ENCODE measurements around the gene TXLNG.
A peak's percentile ranks its signal among the peaks of the same experiment; 100 is the strongest.

TXLNG gene

DNA sequence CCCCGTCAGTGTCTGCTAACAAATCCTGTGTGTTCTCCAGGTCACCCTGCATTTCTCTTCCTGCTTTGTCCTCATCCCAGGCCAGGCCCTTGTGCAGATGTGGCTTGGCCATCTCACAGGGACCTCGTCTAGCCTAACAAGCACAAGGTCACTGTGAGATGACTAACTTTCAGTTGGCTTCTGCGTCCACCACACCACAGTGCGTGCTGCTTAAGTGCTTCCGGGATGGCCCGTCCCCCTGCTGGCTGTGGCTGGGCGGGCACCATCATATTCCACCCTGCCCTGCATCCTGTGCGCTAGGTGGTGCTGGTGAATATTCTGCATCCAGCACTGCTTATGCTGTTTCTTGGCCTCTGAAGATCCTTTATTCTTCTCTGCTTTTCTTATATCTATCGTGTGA, 50.1 kb downstream of the TXLNG start:
- Mint-ChIP-seq H3K4me1 (ENCODE audit: low read depth in 2 of 2) (peaks cover 0 to 5% of the 10 kb centered on the region in 2 donors), H3K4me3 (no peak overlapping the region), H3K27me3 (no peaks in the 10 kb centered on the region), H3K9me3 (no peaks in the 10 kb centered on the region), H3K27ac (peak overlapping the region in 1 of 2 donors; percentile 44), H3K36me3 (ENCODE audit: insufficient read depth) (peaks cover 36% of the 10 kb centered on the region)
- DNase-seq (no peak), ATAC-seq (replicated peaks) (peak; percentile 69)

DNA sequence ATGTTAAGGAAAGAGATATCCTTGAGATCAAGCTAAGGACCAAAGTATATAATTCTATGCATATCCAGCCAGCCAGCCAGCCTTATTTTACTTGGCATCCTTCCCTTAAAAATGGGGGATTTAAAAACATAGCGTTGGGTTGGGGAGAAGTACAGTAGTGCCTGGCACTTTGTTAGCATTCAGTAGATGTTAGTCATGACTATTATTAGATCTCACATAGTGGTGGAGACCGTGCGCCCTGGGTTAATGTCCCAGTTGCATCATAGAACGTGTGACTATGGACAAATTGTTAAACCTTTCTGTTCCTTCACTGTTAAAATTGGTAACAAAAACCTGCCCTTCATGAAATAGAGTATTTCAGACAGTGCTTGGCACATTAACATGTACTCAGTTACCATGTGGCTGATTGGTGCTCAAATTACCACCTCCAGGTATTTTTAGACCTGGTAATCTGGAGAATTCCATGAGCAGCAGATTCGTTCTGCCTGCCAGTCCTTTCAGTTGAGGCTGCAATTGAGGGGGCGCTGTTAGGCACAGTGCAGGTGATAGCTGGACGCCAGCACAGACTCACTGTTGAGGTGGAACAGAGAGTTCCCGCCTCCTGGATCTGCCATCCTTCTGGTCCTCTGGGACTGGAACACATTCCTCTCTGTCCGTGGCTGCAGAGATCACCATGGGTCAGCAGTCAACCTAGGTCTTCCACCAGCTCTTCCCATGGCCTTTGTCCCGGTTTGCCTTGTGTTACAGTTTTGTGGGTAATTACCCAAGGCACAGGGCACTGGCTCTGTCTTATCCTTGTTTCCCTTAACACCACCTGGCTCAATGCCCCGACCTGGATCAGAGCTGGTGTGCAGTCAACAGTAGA, 52.2 kb downstream of the TXLNG start:
- no peaks in the 10 kb centered on the region for H3K27me3 Mint-ChIP-seq
- ATAC-seq (replicated peaks) (no peak), DNase-seq (no peak)
- peaks cover 45% of the 10 kb centered on the region for H3K36me3 Mint-ChIP-seq (ENCODE audit: insufficient read depth)
- peak overlapping the region in 1 of 2 donors; percentile 58 for H3K27ac Mint-ChIP-seq
- H3K4me1 Mint-ChIP-seq (ENCODE audit: low read depth in 2 of 2), result peaks cover 0 to 5% of the 10 kb centered on the region in 2 donors
- no peaks in the 10 kb centered on the region for H3K9me3 Mint-ChIP-seq
- no peak overlapping the region for H3K4me3 Mint-ChIP-seq

DNA sequence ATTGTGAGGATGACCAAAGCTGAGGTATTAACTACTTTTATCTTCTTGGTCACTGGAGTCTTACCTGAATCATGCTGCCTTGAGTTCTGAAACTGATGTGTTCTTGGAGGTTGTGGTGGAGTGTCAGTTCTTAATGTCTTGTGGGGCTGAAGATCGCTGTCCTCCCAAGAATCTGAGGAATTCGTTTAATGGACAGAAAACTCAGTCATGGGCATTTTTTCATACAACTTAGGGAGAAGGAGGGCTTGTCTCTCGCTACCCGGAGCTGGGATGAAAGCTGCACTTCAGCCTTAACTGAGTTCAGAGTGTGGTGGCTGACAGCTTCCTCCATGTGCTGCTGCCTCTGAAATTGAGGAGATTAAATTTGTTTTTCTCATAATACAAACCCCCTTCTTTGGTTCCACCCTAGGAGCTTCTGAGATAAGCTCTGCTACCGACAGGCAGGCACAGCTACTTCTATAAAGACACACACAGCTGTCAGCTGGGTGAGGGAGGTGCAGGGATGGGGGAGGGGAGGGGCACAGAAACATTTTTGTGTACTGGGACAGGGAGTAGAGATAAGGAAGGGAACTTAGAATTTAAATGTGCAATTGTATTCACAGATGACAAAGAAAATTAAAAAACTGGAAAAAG, 53.1 kb downstream of the TXLNG start:
- no peak overlapping the region for H3K4me3 Mint-ChIP-seq
- no peaks in the 10 kb centered on the region for H3K9me3 Mint-ChIP-seq
- DNase-seq (no peak), ATAC-seq (replicated peaks) (no peak)
- no peaks in the 10 kb centered on the region for H3K27me3 Mint-ChIP-seq
- peaks cover 42% of the 10 kb centered on the region for H3K36me3 Mint-ChIP-seq (ENCODE audit: insufficient read depth)
- peak overlapping the region in 1 of 2 donors; percentile 58 for H3K27ac Mint-ChIP-seq
- peaks cover 0 to 5% of the 10 kb centered on the region in 2 donors for H3K4me1 Mint-ChIP-seq (ENCODE audit: low read depth in 2 of 2)

DNA sequence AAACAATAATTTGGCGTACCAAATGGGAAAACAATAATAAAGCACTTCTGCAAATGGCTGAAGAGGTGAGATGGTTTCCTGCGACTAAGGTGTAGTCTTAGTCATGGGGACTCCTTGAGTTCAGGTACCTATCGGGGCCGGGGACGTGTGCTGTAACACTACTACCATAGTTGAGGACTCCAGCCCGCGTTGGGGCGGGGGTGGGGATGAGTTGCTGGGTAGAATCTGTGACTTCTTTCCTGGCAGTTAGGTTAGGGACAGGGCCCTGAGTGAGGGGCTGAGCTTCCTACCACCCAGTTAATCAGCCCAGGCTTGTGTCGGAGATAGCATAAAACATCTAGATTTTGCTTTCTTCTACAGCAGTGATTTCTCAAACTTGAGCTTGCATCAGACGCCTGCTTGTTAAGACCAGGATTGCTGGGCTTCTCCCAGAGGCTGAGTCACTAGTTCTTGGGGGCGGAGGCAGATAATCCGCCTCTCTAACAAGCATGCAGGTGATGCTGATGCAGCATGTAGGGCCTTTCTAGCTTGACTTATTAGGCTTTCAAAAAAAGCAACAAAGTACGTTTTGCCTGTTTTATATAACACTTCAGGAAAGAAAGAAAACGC, 53.7 kb downstream of the TXLNG start:
- H3K9me3 Mint-ChIP-seq, result no peaks in the 10 kb centered on the region
- DNase-seq, result no peak
- ATAC-seq (replicated peaks), result no peak
- H3K4me1 Mint-ChIP-seq (ENCODE audit: low read depth in 2 of 2), result peaks cover 0 to 5% of the 10 kb centered on the region in 2 donors
- H3K36me3 Mint-ChIP-seq (ENCODE audit: insufficient read depth), result peaks cover 36% of the 10 kb centered on the region
- no peak overlapping the region for H3K27ac Mint-ChIP-seq
- no peaks in the 10 kb centered on the region for H3K27me3 Mint-ChIP-seq
- H3K4me3 Mint-ChIP-seq, result no peak overlapping the region

DNA sequence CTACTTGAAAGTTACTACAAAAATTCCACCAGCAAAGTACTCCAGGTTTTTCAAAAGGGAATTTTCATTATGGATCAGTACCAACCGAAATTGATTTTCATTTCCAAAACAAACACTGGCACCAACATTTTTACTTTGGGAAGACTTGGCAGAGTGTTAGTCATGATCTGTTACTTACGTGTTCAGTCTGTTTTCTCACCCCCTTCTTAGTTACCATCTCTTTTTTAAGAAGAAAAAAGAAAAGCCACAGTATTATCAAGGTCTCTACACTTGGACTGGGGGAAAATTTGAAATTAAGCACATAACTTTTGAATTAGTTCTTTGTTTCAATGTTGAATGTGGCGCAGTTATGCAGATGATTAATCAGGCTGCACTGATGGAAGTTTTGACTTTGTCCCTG, 56.4 kb downstream of the TXLNG start:
- Mint-ChIP-seq H3K4me3 (no peak overlapping the region), H3K36me3 (ENCODE audit: insufficient read depth) (peaks cover 51% of the 10 kb centered on the region), H3K27me3 (no peaks in the 10 kb centered on the region), H3K9me3 (no peaks in the 10 kb centered on the region), H3K4me1 (ENCODE audit: low read depth in 2 of 2) (no peaks in the 10 kb centered on the region), H3K27ac (no peak overlapping the region)
- DNase-seq (no peak), ATAC-seq (replicated peaks) (no peak)

DNA sequence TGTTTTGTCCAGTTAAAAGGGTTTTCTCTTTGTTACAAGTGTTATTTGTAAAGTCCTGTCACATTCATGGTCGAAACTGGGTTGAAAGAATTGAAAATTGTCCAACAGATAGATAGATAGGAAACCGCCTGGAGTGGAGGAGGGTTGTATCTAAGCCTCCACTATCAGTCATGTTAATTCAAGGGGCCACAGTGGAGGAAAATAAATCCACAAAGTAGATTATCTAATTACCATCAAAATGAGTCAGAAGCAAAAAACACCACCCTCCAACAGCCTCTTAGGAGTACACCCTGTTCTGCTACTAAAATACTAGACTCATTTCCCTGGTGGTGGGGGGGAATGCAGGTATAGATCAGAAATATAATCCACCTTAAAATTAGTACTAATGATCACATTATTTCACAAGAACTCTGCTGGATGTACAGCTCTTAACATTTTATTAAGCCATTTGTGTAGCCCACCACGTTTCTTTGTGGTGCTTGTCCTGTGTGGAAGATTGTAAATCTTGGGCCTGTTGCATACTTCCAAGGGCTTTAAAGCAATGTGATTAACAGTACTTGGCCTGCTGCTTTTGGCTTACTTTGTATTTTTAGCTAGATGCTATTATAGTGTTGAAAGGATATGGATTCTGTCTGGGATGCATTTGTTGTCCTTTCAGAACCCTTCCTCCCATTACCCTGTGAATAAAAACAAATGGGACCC, 57.1 kb downstream of the TXLNG start:
- Mint-ChIP-seq H3K9me3 (no peaks in the 10 kb centered on the region), H3K27me3 (no peaks in the 10 kb centered on the region), H3K4me1 (ENCODE audit: low read depth in 2 of 2) (no peaks in the 10 kb centered on the region), H3K36me3 (ENCODE audit: insufficient read depth) (peaks cover 58% of the 10 kb centered on the region), H3K27ac (no peak overlapping the region), H3K4me3 (no peak overlapping the region)
- ATAC-seq (replicated peaks) (no peak), DNase-seq (no peak)

DNA sequence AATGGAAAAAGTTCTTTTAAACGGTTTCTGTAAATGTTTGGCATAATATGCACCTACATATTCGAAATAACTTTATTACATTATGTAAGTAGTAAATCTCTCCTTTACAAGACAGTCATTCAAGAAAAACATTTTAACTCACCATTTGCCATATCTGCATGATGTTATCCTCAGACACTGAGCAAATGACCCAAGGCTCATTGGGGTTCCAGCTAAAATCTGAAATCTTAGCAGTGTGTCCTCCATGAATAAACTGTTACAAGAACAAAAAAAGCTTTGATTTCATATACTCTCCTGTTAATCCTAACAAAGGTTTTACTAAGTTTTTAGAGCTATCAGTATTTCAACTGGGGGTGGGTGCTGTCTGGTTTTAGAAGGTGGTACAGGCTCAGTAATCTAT, 59.4 kb downstream of the TXLNG start:
- no peak overlapping the region for H3K4me3 Mint-ChIP-seq
- no peaks in the 10 kb centered on the region for H3K27me3 Mint-ChIP-seq
- H3K4me1 Mint-ChIP-seq (ENCODE audit: low read depth in 2 of 2), result no peaks in the 10 kb centered on the region
- no peak overlapping the region for H3K27ac Mint-ChIP-seq
- ATAC-seq (replicated peaks) (no peak), DNase-seq (no peak)
- peaks cover 79% of the 10 kb centered on the region for H3K36me3 Mint-ChIP-seq (ENCODE audit: insufficient read depth)
- no peaks in the 10 kb centered on the region for H3K9me3 Mint-ChIP-seq

DNA sequence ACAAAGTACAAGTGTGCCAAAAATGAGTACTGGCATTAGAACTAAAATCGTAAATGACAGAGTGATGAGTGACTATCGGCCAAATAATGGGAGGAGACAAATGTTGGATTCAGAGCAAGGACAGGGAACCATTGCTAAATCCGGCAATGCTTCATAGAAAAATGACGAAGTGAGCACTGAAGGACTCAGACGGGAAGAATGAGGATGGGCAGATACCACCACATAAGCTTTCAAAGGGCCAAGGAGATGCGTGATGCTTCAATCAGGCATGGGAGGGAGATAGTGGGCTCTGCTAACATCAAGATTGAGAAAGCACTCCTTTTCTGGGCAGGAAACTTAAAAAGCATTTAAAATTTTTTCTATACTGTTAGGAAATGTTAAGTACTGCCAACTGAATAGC, 62.3 kb downstream of the TXLNG start:
- Mint-ChIP-seq H3K27ac (no peak overlapping the region), H3K9me3 (no peaks in the 10 kb centered on the region), H3K4me1 (ENCODE audit: low read depth in 2 of 2) (peaks cover 0 to 4% of the 10 kb centered on the region in 2 donors), H3K36me3 (ENCODE audit: insufficient read depth) (peaks cover 74% of the 10 kb centered on the region), H3K4me3 (no peak overlapping the region), H3K27me3 (no peaks in the 10 kb centered on the region)
- no peak for ATAC-seq (replicated peaks)
- DNase-seq, result no peak

DNA sequence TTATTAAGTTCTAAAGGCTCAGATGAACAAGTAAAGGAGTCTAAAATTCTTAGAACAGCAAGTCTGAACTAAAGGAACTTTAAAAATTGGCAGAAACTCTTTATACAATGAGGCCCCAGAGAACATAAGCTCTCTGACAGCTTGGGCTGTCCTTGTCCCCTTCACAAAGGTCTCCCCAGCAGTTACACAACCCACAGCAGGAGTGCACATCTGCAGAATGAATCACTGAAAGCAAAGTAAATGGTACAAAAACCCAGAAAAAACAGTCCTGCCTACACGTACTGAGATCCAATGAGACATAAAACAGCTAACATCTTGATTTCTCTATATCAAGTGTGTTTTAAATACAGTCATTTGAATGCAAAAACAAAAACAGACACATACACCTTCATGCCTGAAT, 65.2 kb downstream of the TXLNG start:
- no peak for ATAC-seq (replicated peaks)
- peaks cover 82% of the 10 kb centered on the region for H3K36me3 Mint-ChIP-seq (ENCODE audit: insufficient read depth)
- H3K4me1 Mint-ChIP-seq (ENCODE audit: low read depth in 2 of 2), result peaks cover 3 to 4% of the 10 kb centered on the region in 2 donors

DNA sequence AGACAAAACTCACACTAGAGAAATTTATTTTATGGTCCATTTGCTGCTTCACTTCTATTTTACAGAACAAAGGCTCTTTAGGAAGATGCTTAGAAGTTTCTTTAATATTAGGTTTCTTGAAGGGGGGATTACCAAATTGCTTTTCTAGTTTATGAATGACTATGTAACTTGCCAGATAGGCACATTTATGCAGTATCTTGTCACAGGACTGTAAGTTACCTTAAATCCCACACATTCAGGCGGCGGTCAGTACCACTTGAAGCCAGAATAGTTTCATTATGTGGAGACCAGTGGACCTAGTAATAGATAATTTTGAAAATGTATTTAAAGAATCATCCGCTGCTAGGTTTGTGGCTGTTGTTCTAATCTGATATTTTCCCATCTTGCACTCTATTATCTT, 65.6 kb downstream of the TXLNG start:
- no peak for DNase-seq
- Mint-ChIP-seq H3K4me3 (no peak overlapping the region), H3K9me3 (no peaks in the 10 kb centered on the region), H3K27me3 (no peaks in the 10 kb centered on the region), H3K27ac (peak overlapping the region in 1 of 2 donors; percentile 19), H3K36me3 (ENCODE audit: insufficient read depth) (peaks cover 79% of the 10 kb centered on the region), H3K4me1 (ENCODE audit: low read depth in 2 of 2) (peaks cover 4 to 5% of the 10 kb centered on the region in 2 donors)
- no peak for ATAC-seq (replicated peaks)

More for the DNA sequence above, 65.2 kb downstream of the TXLNG start:
- Mint-ChIP-seq H3K27me3 (no peaks in the 10 kb centered on the region), H3K27ac (no peak overlapping the region), H3K4me3 (no peak overlapping the region), H3K9me3 (no peaks in the 10 kb centered on the region)
- DNase-seq, result no peak

DNA sequence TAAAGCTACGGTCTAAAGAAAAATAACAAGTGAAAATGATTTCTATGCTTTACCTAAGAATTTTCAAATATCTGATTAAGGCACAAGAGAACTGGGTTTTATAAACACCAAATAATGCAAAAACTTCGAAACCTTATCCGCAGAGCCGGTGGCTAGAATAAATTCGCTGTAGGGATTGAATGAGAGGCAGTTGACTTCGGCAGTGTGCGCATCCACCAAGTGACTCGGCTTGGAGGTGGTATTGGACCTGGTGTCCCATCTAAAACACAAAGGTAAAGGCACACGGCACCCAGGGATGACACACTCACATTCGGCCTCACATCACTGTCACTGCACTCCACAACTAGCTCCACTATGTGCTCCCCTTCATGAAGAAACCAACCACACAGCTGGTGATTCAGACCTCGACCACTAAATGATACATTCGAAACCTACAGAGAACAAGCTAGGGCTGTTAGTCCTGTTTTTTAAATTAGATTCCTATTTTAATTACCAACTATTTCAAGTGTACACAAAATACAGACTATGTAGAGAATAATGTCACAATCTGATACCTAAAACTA, 66.4 kb downstream of the TXLNG start:
- no peak overlapping the region for H3K4me3 Mint-ChIP-seq
- ATAC-seq (replicated peaks), result no peak
- H3K36me3 Mint-ChIP-seq (ENCODE audit: insufficient read depth), result peaks cover 74% of the 10 kb centered on the region
- no peaks in the 10 kb centered on the region for H3K9me3 Mint-ChIP-seq
- H3K27me3 Mint-ChIP-seq, result no peaks in the 10 kb centered on the region
- peak overlapping the region in 1 of 2 donors; percentile 74 for H3K27ac Mint-ChIP-seq
- no peak for DNase-seq
- H3K4me1 Mint-ChIP-seq (ENCODE audit: low read depth in 2 of 2), result peaks cover 4 to 6% of the 10 kb centered on the region in 2 donors

DNA sequence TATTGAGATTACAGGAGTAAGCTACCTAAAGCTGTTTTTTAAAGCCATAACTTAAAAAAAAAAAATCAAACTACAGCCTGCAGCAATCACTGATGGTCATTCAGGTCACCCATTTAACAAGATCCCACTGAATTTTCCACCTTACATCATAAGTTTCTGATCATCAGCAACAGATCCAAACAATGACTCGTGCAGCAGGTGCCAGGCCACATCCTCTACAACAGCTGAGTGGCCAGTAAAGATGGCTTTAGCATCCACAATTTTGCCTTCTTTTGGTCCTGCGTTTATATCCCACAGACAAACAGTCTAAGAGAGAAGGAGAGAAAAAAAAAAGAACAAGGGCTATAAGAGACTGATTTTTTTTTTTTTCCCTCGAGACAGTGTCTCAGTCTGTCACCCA, 67.3 kb downstream of the TXLNG start:
- DNase-seq (no peak), ATAC-seq (replicated peaks) (no peak)
- Mint-ChIP-seq H3K27me3 (no peaks in the 10 kb centered on the region), H3K4me3 (no peak overlapping the region), H3K36me3 (ENCODE audit: insufficient read depth) (peaks cover 69% of the 10 kb centered on the region), H3K9me3 (no peaks in the 10 kb centered on the region), H3K27ac (peak overlapping the region in 1 of 2 donors; percentile 74), H3K4me1 (ENCODE audit: low read depth in 2 of 2) (peaks cover 4 to 6% of the 10 kb centered on the region in 2 donors)

All from effector memory CD8-positive, alpha-beta T cell (primary cell).